GM12878 (cell line): ENCODE data around the gene ZNF618.

Experiments
- BCL11A ChIP-seq: IDR thresholded peaks from 2 replicates; pipeline ENCODE4 v1.6.1; 2011; ENCODE audit warnings: low read depth, low read length
- CTCF ChIP-seq, 3 experiments: IDR thresholded peaks in 2 of 3; conservative IDR thresholded peaks in 1 of 3; 2 replicates each; pipeline ENCODE4 v1.5.1; 2011; ENCODE audit warnings: low read depth in 3 of 3, low read length in 3 of 3, mild to moderate bottlenecking in 3 of 3, control low read depth in 2 of 3, moderate library complexity in 2 of 3, inconsistent platforms in 1 of 3, mixed read lengths in 1 of 3; ENCODE audit not compliant: control insufficient read depth in 2 of 3, insufficient read depth in 1 of 3; ENCODE audit errors: extremely low read depth in 1 of 3
- EZH2 ChIP-seq: IDR thresholded peaks from 2 replicates; pipeline ENCODE4 v1.6.1; 2012; ENCODE audit warnings: low read depth, mild to moderate bottlenecking, control low read depth, inconsistent platforms, low read length, borderline replicate concordance; ENCODE audit not compliant: control insufficient read depth
- POLR2AphosphoS2 ChIP-seq: IDR thresholded peaks from 2 replicates; pipeline ENCODE4 v1.6.1; 2011; ENCODE audit warnings: low read depth, mild to moderate bottlenecking, low read length, improper control_type of control experiment, moderate library complexity
- SUZ12 ChIP-seq: fragments of 200-600 bp; sonication (generic); IDR thresholded peaks from one replicate; pipeline ENCODE4 v1.6.1; 2018; ENCODE audit warnings: antibody characterized with exemption, mild to moderate bottlenecking; ENCODE audit not compliant: unreplicated experiment

GRCh38 chr9:114090798-114091197, 214.7 kb downstream of the ZNF618 start:
- no peak for TF ChIP-seq POLR2AphosphoS2
- TF ChIP-seq CTCF (IDR thresholded peaks at IDR 0.05 in 2 of 3, conservative IDR thresholded peaks at IDR 0.05 in 1 of 3; ENCODE audit: control insufficient read depth in 2 of 3, extremely low read depth in 1 of 3, insufficient read depth in 1 of 3, low read depth in 3 of 3, low read length in 3 of 3) = no peak
- no peak for TF ChIP-seq SUZ12
- TF ChIP-seq BCL11A = no peak
- TF ChIP-seq EZH2 = no peak
